Upper lobe of left lung (tissue), 6 donors: ENCODE measurements around the gene CGRRF1. TPM values are rescaled to one million over a fixed set of nuclear protein-coding genes. Genes with fewer than 3 reads are reported as not detected.

Source experiments
- ATAC-seq, 2 donors: fragments of 200-7000 bp; cut with Tn5 transposase; one replicate each; pipeline ENCODE4 v1.9.1; 2022; ENCODE audit warnings: mild to moderate bottlenecking in 2 of 2, moderate library complexity in 2 of 2; ENCODE audit not compliant: low FRiP score in 2 of 2
- DNase-seq, 2 donors: peaks; one replicate each; pipeline ENCODE4 v3.0.0-alpha.2; 2019 to 2020
- H3K27ac ChIP-seq, 4 donors: fragments of 200-600 bp; sonication (generic); one replicate each; pipeline ENCODE4 v1.5.1; 2016 to 2019
- H3K27me3 ChIP-seq, 4 donors: fragments of 200-600 bp; sonication (generic); one replicate each; pipeline ENCODE4 v1.5.1; 2017 to 2019
- H3K36me3 ChIP-seq, 4 donors: fragments of 200-600 bp; sonication (generic); one replicate each; pipeline ENCODE4 v1.5.1; 2016 to 2019
- H3K4me1 ChIP-seq, 4 donors: fragments of 200-600 bp; sonication (generic); one replicate each; pipeline ENCODE4 v1.5.1; 2018 to 2019
- H3K4me3 ChIP-seq, 4 donors: fragments of 200-600 bp; sonication (generic); one replicate each; pipeline ENCODE4 v1.5.1; 2017 to 2019; ENCODE audit warnings: mild to moderate bottlenecking in 2 of 4, moderate library complexity in 1 of 4
- H3K9me3 ChIP-seq, 4 donors: fragments of 200-600 bp; sonication (generic); one replicate each; pipeline ENCODE4 v1.5.1; 2018 to 2019
- EP300 ChIP-seq, 4 donors: sonication (generic); formaldehyde crosslinking; IDR thresholded peaks; one replicate each; pipeline ENCODE4 v1.5.1; 2017; ENCODE audit warnings: antibody characterized with exemption in 4 of 4, control low read depth in 2 of 4
- POLR2A ChIP-seq, 4 donors: fragments of 450-650 bp; IDR thresholded peaks; one replicate each; pipeline ENCODE4 v1.5.1; 2016 to 2017; ENCODE audit warnings: antibody characterized with exemption in 4 of 4, mild to moderate bottlenecking in 2 of 4
- POLR2AphosphoS5 ChIP-seq, 2 donors: sonication (generic); formaldehyde crosslinking; IDR thresholded peaks; one replicate each; pipeline ENCODE4 v1.5.1; 2017; ENCODE audit warnings: antibody characterized with exemption in 2 of 2
- WGBS, 2 donors: methylation state at CpG; one replicate each; pipeline ENCODE4 v1.1.5; 2017 to 2018; 5-methylcytosine and 5-hydroxymethylcytosine counted together
- total RNA-seq, 6 donors: library from RNA; depleted of rRNA in 4 of 6; stranded (reverse); fragments of >200 nt in 4 of 6; gene quantifications; one replicate each; pipeline versions ENCODE4 v1.1.0 to v1.2.1, GENCODE V29; 2016 to 2021
- TF ChIP-seq, protein P1 (sequence below), 6 experiments: fragments of 450-650 bp in 4 of 6; fragments of 200-600 bp in 2 of 6; sonication (generic) in 2 of 6; IDR thresholded peaks; one replicate each; pipeline ENCODE4 v1.5.1; 2016 to 2019; ENCODE audit warnings: antibody characterized with exemption in 6 of 6
- donor health status: DM: no; HTN: no; CAD: no; lungs with moderate emphysema.
- donor health status: DM: no; HTN: yes; CAD: no; lungs with severe emphysema.

Gene CGRRF1
- total RNA-seq, 6 donors from 2014 or later: 2.1 to 24.0 (median 16.7) TPM

DNA sequence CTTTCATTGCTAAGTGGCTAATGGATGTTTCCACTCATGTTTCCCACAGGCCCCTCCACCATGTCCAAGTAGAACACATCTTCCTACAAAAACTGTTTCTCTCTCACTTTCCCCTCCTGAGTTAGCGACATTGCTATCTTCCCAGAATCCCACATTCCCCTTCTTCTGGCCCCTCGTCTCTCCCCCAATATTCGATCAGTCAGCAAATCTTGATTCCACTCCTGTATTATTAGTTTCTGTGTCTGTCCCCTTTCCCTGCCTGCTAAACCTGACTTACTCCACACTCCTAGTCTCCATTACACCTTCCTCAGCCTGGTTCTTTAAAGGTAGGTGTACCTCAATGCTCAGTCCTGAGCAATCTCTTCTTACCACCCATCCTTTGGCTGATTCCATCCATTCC lies 37.9 kb downstream of the CGRRF1 start:
- Histone ChIP-seq H3K9me3 (no peaks in the 10 kb centered on the region), H3K27ac (no peak overlapping the region), H3K4me1 (no peaks in the 10 kb centered on the region), H3K27me3 (no peaks in the 10 kb centered on the region), H3K36me3 (no peaks in the 10 kb centered on the region), H3K4me3 (no peak overlapping the region)
- DNase-seq (no peak), ATAC-seq (no peak)
- 98 to 99% methylated on average over 3 of the region's 3 CpGs for WGBS, 2 donors
- TF ChIP-seq POLR2AphosphoS5 (IDR thresholded peaks at IDR 0.05) (no peak), EP300 (IDR thresholded peaks at IDR 0.05) (no peak), POLR2A (IDR thresholded peaks at IDR 0.05) (no peak)
- TF ChIP-seq, protein P1, sequence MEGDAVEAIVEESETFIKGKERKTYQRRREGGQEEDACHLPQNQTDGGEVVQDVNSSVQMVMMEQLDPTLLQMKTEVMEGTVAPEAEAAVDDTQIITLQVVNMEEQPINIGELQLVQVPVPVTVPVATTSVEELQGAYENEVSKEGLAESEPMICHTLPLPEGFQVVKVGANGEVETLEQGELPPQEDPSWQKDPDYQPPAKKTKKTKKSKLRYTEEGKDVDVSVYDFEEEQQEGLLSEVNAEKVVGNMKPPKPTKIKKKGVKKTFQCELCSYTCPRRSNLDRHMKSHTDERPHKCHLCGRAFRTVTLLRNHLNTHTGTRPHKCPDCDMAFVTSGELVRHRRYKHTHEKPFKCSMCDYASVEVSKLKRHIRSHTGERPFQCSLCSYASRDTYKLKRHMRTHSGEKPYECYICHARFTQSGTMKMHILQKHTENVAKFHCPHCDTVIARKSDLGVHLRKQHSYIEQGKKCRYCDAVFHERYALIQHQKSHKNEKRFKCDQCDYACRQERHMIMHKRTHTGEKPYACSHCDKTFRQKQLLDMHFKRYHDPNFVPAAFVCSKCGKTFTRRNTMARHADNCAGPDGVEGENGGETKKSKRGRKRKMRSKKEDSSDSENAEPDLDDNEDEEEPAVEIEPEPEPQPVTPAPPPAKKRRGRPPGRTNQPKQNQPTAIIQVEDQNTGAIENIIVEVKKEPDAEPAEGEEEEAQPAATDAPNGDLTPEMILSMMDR (IDR thresholded peaks at IDR 0.05): no peak

GRCh38 chr14:54548491-54548890 lies 38.8 kb downstream of the CGRRF1 start:
- no peak overlapping the region for H3K4me3 ChIP-seq
- H3K36me3 ChIP-seq: no peaks in the 10 kb centered on the region
- H3K4me1 ChIP-seq: no peaks in the 10 kb centered on the region
- WGBS, 2 donors: 66 to 79% methylated on average over 5 of the region's 5 CpGs
- no peak overlapping the region for H3K27ac ChIP-seq
- no peaks in the 10 kb centered on the region for H3K9me3 ChIP-seq
- TF ChIP-seq POLR2AphosphoS5 (IDR thresholded peaks at IDR 0.05) (no peak), POLR2A (IDR thresholded peaks at IDR 0.05) (no peak), EP300 (IDR thresholded peaks at IDR 0.05) (no peak)
- TF ChIP-seq, protein P1 (IDR thresholded peaks at IDR 0.05): no peak
- no peaks in the 10 kb centered on the region for H3K27me3 ChIP-seq
- ATAC-seq (no peak), DNase-seq (no peak)

DNA sequence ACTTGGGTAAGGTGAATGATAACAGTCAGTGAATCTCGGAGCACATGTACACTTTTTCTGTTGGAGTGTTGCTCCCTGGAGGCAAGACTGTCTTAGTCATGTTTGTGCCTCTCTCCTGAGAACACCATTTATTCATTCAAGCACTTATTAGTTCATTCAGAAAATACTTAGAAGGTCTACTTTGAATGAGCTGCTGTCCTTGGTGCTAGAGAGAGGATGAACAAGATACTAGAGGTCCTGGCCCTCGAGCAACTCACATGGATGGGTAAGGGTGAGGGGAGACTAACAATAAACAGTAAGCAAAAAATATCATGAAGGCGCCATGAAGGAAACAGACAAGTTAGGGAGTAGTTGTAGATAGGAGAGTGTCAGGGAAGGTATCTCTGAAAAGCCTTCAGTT lies 40.2 kb downstream of the CGRRF1 start:
- no peak for ATAC-seq
- no peaks in the 10 kb centered on the region for H3K36me3 ChIP-seq
- H3K9me3 ChIP-seq: no peaks in the 10 kb centered on the region
- H3K27me3 ChIP-seq: no peaks in the 10 kb centered on the region
- no peak overlapping the region for H3K27ac ChIP-seq
- WGBS, 2 donors: 90 to 91% methylated on average over 3 of the region's 3 CpGs
- H3K4me3 ChIP-seq: no peak overlapping the region
- TF ChIP-seq, protein P1 (IDR thresholded peaks at IDR 0.05): no peak
- TF ChIP-seq EP300 (IDR thresholded peaks at IDR 0.05) (no peak), POLR2A (IDR thresholded peaks at IDR 0.05) (no peak), POLR2AphosphoS5 (IDR thresholded peaks at IDR 0.05) (no peak)
- DNase-seq: no peak
- no peaks in the 10 kb centered on the region for H3K4me1 ChIP-seq

DNA sequence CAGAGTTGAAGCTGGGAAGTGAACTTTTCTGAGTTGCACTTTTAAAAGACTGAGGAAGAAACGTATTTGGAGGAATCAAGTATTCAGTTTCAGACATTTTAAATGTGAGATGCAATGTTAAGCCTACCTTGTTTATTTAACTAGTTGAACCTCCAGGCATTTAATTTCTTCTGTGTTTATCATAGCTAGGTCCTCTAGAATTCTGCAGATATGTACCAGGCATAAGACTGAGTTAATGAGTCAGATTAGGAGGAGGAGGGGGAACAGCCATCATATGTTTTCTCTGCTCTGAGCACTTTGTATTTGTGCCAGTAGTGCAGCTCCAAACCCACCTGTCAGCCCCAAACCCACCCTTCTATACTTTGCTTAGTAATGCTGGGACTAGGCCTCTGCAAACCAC lies 40.8 kb downstream of the CGRRF1 start:
- TF ChIP-seq POLR2A (IDR thresholded peaks at IDR 0.05) (no peak), POLR2AphosphoS5 (IDR thresholded peaks at IDR 0.05) (no peak), EP300 (IDR thresholded peaks at IDR 0.05) (no peak)
- TF ChIP-seq, protein P1 (IDR thresholded peaks at IDR 0.05): no peak
- Histone ChIP-seq H3K27ac (no peak overlapping the region), H3K4me3 (no peak overlapping the region), H3K4me1 (no peaks in the 10 kb centered on the region), H3K27me3 (no peaks in the 10 kb centered on the region), H3K9me3 (no peaks in the 10 kb centered on the region), H3K36me3 (no peaks in the 10 kb centered on the region)
- WGBS, 2 donors: 76 to 90% methylated on average over 1 of the region's 1 CpG
- no peak for ATAC-seq
- DNase-seq: no peak

DNA sequence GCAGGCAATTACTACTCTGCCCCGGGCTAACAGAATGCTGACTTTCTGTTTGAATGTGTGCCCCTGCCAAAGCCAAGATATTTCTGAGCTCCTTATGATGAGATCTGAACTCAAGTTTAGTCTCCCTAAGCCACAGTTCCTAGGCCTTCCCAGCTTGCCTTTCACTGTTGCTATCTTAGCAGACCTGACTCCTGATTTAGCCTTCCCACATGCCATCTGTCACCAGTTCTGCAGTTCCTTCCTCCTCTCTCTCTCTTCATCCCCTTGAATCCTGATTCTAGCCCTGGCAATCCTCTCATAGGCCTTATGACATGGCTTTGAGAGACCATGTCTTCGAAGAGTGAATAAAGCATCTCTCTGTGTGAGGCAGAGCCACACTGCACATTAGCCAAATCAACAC lies 44.7 kb downstream of the CGRRF1 start:
- TF ChIP-seq, protein P1 (IDR thresholded peaks at IDR 0.05): no peak
- TF ChIP-seq POLR2A (IDR thresholded peaks at IDR 0.05): no peak
- H3K27ac ChIP-seq: no peak overlapping the region
- H3K27me3 ChIP-seq: no peaks in the 10 kb centered on the region
- H3K9me3 ChIP-seq: no peaks in the 10 kb centered on the region
- WGBS, 2 donors: 98% methylated on average over 2 of the region's 2 CpGs
- ATAC-seq: no peak
- DNase-seq: no peak
- H3K4me1 ChIP-seq: no peaks in the 10 kb centered on the region
- H3K36me3 ChIP-seq: no peaks in the 10 kb centered on the region
- no peak overlapping the region for H3K4me3 ChIP-seq
